Chondrocyte (in vitro differentiated cells): ENCODE data around the gene SBNO1. TPM values are rescaled to one million over a fixed set of nuclear protein-coding genes. Genes with fewer than 3 reads are reported as not detected.

Experiments
- DNase-seq: peaks from one replicate; pipeline ENCODE4 v3.0.0; 2021; ENCODE audit warnings: mixed read lengths, low spot score
- H3K27ac Mint-ChIP-seq: one replicate; pipeline ENCODE4 v1.8.0; 2021; ENCODE audit warnings: mild to moderate bottlenecking, moderate library complexity, mixed read lengths; ENCODE audit not compliant: unreplicated experiment
- H3K27me3 Mint-ChIP-seq: 2 replicates; pipeline ENCODE4 v1.8.0; 2021; ENCODE audit warnings: low read depth, mixed read lengths
- H3K36me3 Mint-ChIP-seq: 2 replicates; pipeline ENCODE4 v1.8.0; 2021; ENCODE audit warnings: low read depth, mixed read lengths
- H3K4me1 Mint-ChIP-seq: 2 replicates; pipeline ENCODE4 v1.8.0; 2021; ENCODE audit warnings: low read depth, mild to moderate bottlenecking, mixed read lengths
- H3K4me3 Mint-ChIP-seq: one replicate; pipeline ENCODE4 v1.8.0; 2021; ENCODE audit warnings: mild to moderate bottlenecking, moderate library complexity, mixed read lengths; ENCODE audit not compliant: unreplicated experiment
- H3K9me3 Mint-ChIP-seq: 2 replicates; pipeline ENCODE4 v1.8.0; 2021; ENCODE audit warnings: low read depth, mixed read lengths
- total RNA-seq: library from RNA; stranded (reverse); gene quantifications from 3 replicates; pipeline ENCODE4 v1.2.1, GENCODE V29; 2021
- TF ChIP-seq, protein P1 (sequence below): fragments of 200-600 bp; sonication (generic); IDR thresholded peaks from 2 replicates; pipeline ENCODE4 v1.5.0; 2021; ENCODE audit warnings: antibody characterized with exemption, mild to moderate bottlenecking, moderate library complexity

SBNO1 gene
- total RNA-seq, 1 donor from 2014 or later, result 37.7 TPM

- no peaks in the 10 kb centered on the region for H3K9me3 Mint-ChIP-seq
- H3K27me3 Mint-ChIP-seq, result no peaks in the 10 kb centered on the region
- peaks cover 19% of the 10 kb centered on the region for H3K36me3 Mint-ChIP-seq
- DNase-seq, result no peak
- peaks cover 43% of the 10 kb centered on the region for H3K4me1 Mint-ChIP-seq
- TF ChIP-seq, protein P1, sequence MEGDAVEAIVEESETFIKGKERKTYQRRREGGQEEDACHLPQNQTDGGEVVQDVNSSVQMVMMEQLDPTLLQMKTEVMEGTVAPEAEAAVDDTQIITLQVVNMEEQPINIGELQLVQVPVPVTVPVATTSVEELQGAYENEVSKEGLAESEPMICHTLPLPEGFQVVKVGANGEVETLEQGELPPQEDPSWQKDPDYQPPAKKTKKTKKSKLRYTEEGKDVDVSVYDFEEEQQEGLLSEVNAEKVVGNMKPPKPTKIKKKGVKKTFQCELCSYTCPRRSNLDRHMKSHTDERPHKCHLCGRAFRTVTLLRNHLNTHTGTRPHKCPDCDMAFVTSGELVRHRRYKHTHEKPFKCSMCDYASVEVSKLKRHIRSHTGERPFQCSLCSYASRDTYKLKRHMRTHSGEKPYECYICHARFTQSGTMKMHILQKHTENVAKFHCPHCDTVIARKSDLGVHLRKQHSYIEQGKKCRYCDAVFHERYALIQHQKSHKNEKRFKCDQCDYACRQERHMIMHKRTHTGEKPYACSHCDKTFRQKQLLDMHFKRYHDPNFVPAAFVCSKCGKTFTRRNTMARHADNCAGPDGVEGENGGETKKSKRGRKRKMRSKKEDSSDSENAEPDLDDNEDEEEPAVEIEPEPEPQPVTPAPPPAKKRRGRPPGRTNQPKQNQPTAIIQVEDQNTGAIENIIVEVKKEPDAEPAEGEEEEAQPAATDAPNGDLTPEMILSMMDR, result peak; percentile 38
- H3K27ac Mint-ChIP-seq, result peak overlapping the region; percentile 88
- H3K4me3 Mint-ChIP-seq, result peak overlapping the region; percentile 93
These were observed 26.1 kb upstream of the SBNO1 start for GRCh38 chr12:123390498-123391426.

DNA sequence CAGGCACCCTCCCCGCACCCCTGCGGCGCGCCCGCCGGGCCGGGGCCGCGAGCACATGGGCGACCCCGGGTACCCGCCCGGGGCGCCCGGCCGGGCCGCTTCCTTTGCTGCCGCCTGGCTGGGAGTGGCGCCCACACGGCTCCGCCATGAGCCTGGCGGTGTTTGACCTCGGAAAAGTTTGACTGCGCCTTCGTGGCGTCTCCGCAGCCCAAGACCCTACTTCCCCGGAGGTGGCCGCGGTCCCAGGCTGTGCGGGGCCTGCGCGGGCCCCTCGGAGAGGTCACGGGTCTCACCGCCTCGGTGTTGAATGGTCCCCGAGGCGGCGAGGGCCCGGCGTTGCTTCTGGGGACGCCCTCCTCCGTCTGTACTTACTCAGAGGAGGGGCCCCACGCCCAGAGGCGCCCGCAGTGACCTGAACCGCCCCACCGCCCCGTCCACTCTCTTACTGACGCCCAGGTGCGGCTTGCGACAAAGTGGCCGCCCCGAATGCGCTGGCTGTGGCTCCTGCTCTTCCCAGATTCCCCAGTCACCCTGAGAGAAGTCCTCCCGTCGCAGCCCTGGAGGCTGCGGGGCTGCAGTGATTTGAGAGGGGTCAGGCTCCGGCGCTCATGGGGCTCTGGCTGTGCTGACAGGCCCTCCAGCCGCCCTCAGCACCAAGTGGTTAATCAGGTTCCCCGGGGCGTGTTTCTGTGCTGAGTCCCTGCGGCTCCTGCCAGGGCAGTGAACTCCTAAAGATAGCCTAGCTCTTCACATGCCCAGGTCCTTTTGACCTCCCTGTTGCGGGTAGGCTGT lies 25.1 kb upstream of the SBNO1 start:
- Mint-ChIP-seq H3K4me3 (peak overlapping the region; percentile 93), H3K27me3 (no peaks in the 10 kb centered on the region), H3K27ac (peak overlapping the region; percentile 88), H3K4me1 (peaks cover 41% of the 10 kb centered on the region), H3K36me3 (peaks cover 12% of the 10 kb centered on the region), H3K9me3 (no peaks in the 10 kb centered on the region)
- no peak for DNase-seq
- TF ChIP-seq, protein P1, result peak; percentile 29

GRCh38 chr12:123388951-123389559 lies 24.4 kb upstream of the SBNO1 start:
- no peak overlapping the region for H3K27ac Mint-ChIP-seq
- H3K27me3 Mint-ChIP-seq, result no peaks in the 10 kb centered on the region
- DNase-seq, result no peak
- TF ChIP-seq, protein P1, result no peak
- peaks cover 9% of the 10 kb centered on the region for H3K36me3 Mint-ChIP-seq
- no peaks in the 10 kb centered on the region for H3K9me3 Mint-ChIP-seq
- no peak overlapping the region for H3K4me3 Mint-ChIP-seq
- peaks cover 39% of the 10 kb centered on the region for H3K4me1 Mint-ChIP-seq

- TF ChIP-seq, protein P1, result peak; percentile 54
- no peak for DNase-seq
- H3K4me1 Mint-ChIP-seq, result peaks cover 42% of the 10 kb centered on the region
- H3K27ac Mint-ChIP-seq, result peak overlapping the region; percentile 84
- no peaks in the 10 kb centered on the region for H3K9me3 Mint-ChIP-seq
- H3K36me3 Mint-ChIP-seq, result peaks cover 9% of the 10 kb centered on the region
- no peaks in the 10 kb centered on the region for H3K27me3 Mint-ChIP-seq
- H3K4me3 Mint-ChIP-seq, result peak overlapping the region; percentile 75
These were observed 23.7 kb upstream of the SBNO1 start for GRCh38 chr12:123388177-123388950.
